Measurements from ENCODE around the gene C3orf62.
A peak's percentile ranks its signal among the peaks of the same experiment; 100 is the strongest.

The C3orf62 gene

GRCh38 chr3:49276475-49277382 is at the start of gene C3orf62:
C3orf62 (minus strand) TSS chr3:49277232; CDS start chr3:49276872, 360 bp downstream.
- Mint-ChIP-seq H3K9me3 (no peaks in the 10 kb centered on the region), H3K36me3 (ENCODE audit: low read depth) (peaks cover 75% of the 10 kb centered on the region), H3K27me3 (no peaks in the 10 kb centered on the region), H3K27ac (peak within 1 kb of the TSS; percentile 94), H3K4me1 (ENCODE audit: low read depth) (peaks cover 38% of the 10 kb centered on the region), H3K4me3 (peak within 1 kb of the TSS; percentile 79)
- peak; percentile 86 for DNase-seq

- peaks cover 94% of the 10 kb centered on the region for H3K36me3 Mint-ChIP-seq (ENCODE audit: low read depth)
- no peaks in the 10 kb centered on the region for H3K9me3 Mint-ChIP-seq
- no peak for DNase-seq
- no peaks in the 10 kb centered on the region for H3K27me3 Mint-ChIP-seq
- H3K27ac Mint-ChIP-seq = no peak overlapping the region
- H3K4me3 Mint-ChIP-seq = no peak overlapping the region
- H3K4me1 Mint-ChIP-seq (ENCODE audit: low read depth) = peaks cover 8% of the 10 kb centered on the region
Measured at GRCh38 chr3:49324768-49325167, 47.7 kb upstream of the C3orf62 start.

DNA sequence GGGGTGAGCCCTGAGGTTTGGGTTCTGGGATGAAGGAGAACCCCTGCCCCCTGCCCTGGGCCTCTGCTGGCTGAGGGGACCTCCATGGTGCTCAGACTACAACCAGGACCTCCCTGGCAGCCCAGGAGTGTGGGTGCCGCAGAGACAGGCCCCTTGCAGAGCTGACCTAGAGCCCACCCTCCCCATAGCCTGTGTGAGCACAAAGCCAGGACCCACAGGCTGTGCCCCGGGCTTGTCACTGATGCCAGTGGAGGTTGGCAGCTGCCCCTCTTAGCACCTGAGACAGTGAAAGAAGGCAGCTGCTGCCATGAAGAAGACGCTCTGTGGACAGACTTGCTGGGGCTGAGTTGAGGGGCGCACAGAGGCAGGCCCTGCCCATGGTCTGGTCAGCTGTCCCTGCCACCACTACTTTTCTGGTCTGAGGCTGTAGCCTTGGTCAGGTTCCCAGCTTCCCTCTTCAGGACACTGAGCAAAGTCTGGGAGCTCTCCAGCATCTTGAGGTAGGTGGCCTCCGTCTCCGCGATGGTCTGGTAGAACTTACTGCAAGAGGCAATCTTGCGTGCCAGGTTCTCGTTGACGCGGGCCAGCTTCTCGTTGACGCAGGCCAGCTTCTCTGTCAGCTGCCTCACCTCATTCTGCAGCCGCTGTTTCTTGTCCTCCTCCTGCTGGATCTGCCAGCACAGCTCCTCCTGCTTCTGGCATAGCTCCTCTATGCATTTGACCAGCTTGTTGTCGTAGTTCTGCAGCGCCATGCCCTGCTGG is 39.8 kb upstream of the C3orf62 start:
- Mint-ChIP-seq H3K27me3 (no peaks in the 10 kb centered on the region), H3K9me3 (no peaks in the 10 kb centered on the region), H3K36me3 (ENCODE audit: low read depth) (peaks cover 91% of the 10 kb centered on the region), H3K4me3 (no peak overlapping the region), H3K4me1 (ENCODE audit: low read depth) (peaks cover 9% of the 10 kb centered on the region), H3K27ac (no peak overlapping the region)
- no peak for DNase-seq

DNA sequence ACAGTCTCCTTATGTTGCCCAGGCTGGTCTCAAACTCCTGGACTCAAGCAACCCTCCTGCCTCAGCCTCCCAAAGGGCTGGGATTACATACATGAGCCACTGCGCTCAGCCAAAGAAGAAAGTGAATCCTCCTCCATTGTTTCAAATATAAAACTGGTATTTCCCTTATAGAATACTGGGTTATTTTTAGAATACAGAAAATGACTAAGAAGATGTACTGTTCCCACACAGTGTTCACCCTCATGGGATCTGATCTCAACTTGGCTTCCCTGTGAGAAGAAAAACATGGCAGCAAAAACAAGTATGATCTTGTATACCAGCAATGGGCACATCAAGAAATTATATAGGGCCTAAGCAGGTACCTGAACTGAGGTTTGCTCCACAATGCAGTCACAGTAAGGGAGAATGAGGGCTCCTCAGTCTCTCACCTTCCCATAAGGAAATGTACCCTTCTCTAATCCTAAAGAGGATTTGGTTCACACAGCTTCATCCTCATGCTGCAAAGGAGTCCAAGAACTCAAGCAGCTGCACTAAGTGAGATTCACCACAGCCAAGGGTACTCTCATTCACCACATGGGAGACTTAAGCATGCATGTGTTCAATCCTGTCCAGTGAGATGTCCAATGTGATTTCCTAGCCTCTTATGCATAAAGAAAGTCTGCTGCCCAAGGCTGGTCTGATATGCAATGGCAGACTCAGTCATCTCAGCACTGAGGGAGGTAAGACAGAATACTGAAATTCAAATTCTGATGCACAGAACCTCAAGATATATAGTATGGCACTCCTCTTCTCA is 37.1 kb upstream of the C3orf62 start:
- no peak for DNase-seq
- Mint-ChIP-seq H3K27ac (peak overlapping the region; percentile 28), H3K9me3 (no peaks in the 10 kb centered on the region), H3K4me3 (no peak overlapping the region), H3K36me3 (ENCODE audit: low read depth) (peaks cover 88% of the 10 kb centered on the region), H3K27me3 (no peaks in the 10 kb centered on the region), H3K4me1 (ENCODE audit: low read depth) (peaks cover 13% of the 10 kb centered on the region)

GRCh38 chr3:49311283-49311682 is 34.3 kb upstream of the C3orf62 start:
- Mint-ChIP-seq H3K9me3 (no peaks in the 10 kb centered on the region), H3K4me3 (no peak overlapping the region), H3K27ac (peak overlapping the region; percentile 68), H3K36me3 (ENCODE audit: low read depth) (peaks cover 84% of the 10 kb centered on the region), H3K4me1 (ENCODE audit: low read depth) (peaks cover 13% of the 10 kb centered on the region), H3K27me3 (no peaks in the 10 kb centered on the region)
- no peak for DNase-seq

DNA sequence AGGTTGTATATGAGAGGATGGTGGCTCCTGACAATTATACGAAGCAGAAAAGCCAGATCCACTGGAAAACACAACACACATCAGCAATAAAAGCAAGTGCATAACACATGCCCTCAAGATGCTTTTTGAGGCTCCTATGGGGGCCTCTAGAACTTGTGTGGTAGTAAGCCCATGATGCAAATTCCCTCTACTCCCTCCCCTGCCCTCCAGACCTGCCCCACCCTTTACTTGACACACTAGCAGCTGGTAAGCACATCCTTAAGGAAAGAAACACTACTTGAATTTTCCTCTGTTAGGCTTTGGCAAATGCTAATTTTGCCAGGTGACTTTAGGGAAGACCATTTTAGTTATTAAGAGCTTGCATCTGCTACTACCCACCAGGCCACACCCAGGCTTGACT is 33.6 kb upstream of the C3orf62 start:
- H3K27me3 Mint-ChIP-seq = no peaks in the 10 kb centered on the region
- DNase-seq = no peak
- no peaks in the 10 kb centered on the region for H3K9me3 Mint-ChIP-seq
- H3K4me1 Mint-ChIP-seq (ENCODE audit: low read depth) = peaks cover 13% of the 10 kb centered on the region
- H3K27ac Mint-ChIP-seq = peak overlapping the region; percentile 68
- H3K4me3 Mint-ChIP-seq = no peak overlapping the region
- peaks cover 85% of the 10 kb centered on the region for H3K36me3 Mint-ChIP-seq (ENCODE audit: low read depth)

DNA sequence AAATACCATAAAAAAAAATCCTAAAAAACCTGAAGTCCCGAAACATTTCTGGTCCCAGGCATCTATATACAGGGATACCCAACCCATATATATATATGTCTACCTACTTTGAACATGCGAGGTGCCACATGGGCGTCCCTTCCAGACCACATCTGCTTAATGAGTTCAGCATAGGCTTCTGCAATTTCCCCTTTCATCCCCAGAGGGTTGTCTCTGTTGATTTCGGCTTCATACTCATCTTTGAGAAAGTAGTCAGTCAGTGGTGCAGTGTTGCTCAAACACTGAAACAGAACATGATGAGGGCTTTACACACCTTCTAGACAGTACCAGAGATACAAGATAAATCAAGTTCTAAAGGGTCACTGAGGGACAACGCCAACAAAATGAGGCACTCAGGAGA is 28.6 kb upstream of the C3orf62 start:
- DNase-seq = no peak
- H3K27ac Mint-ChIP-seq = peak overlapping the region; percentile 60
- H3K9me3 Mint-ChIP-seq = no peaks in the 10 kb centered on the region
- H3K27me3 Mint-ChIP-seq = no peaks in the 10 kb centered on the region
- H3K4me1 Mint-ChIP-seq (ENCODE audit: low read depth) = peaks cover 6% of the 10 kb centered on the region
- no peak overlapping the region for H3K4me3 Mint-ChIP-seq
- H3K36me3 Mint-ChIP-seq (ENCODE audit: low read depth) = peaks cover 85% of the 10 kb centered on the region

- peaks cover 88% of the 10 kb centered on the region for H3K36me3 Mint-ChIP-seq (ENCODE audit: low read depth)
- H3K4me3 Mint-ChIP-seq = no peak overlapping the region
- peaks cover 6% of the 10 kb centered on the region for H3K4me1 Mint-ChIP-seq (ENCODE audit: low read depth)
- H3K9me3 Mint-ChIP-seq = no peaks in the 10 kb centered on the region
- no peak for DNase-seq
- H3K27ac Mint-ChIP-seq = peak overlapping the region; percentile 75
- no peaks in the 10 kb centered on the region for H3K27me3 Mint-ChIP-seq
Measured at GRCh38 chr3:49302613-49303012, 25.6 kb upstream of the C3orf62 start.

GRCh38 chr3:49300595-49300994 is 23.6 kb upstream of the C3orf62 start:
- no peak for DNase-seq
- peaks cover 7% of the 10 kb centered on the region for H3K4me1 Mint-ChIP-seq (ENCODE audit: low read depth)
- no peaks in the 10 kb centered on the region for H3K9me3 Mint-ChIP-seq
- H3K27me3 Mint-ChIP-seq = no peaks in the 10 kb centered on the region
- H3K4me3 Mint-ChIP-seq = no peak overlapping the region
- H3K36me3 Mint-ChIP-seq (ENCODE audit: low read depth) = peaks cover 86% of the 10 kb centered on the region
- H3K27ac Mint-ChIP-seq = peak overlapping the region; percentile 32

GRCh38 chr3:49298511-49298910 is 21.5 kb upstream of the C3orf62 start:
- peaks cover 5% of the 10 kb centered on the region for H3K4me1 Mint-ChIP-seq (ENCODE audit: low read depth)
- DNase-seq = no peak
- H3K27ac Mint-ChIP-seq = peak overlapping the region; percentile 59
- H3K27me3 Mint-ChIP-seq = no peaks in the 10 kb centered on the region
- H3K4me3 Mint-ChIP-seq = no peak overlapping the region
- H3K36me3 Mint-ChIP-seq (ENCODE audit: low read depth) = peaks cover 87% of the 10 kb centered on the region
- no peaks in the 10 kb centered on the region for H3K9me3 Mint-ChIP-seq

- Mint-ChIP-seq H3K36me3 (ENCODE audit: low read depth) (peaks cover 88% of the 10 kb centered on the region), H3K27me3 (no peaks in the 10 kb centered on the region), H3K9me3 (no peaks in the 10 kb centered on the region), H3K4me1 (ENCODE audit: low read depth) (peaks cover 5% of the 10 kb centered on the region), H3K27ac (peak overlapping the region; percentile 83), H3K4me3 (no peak overlapping the region)
- DNase-seq = no peak
Measured at GRCh38 chr3:49296781-49297411, 19.9 kb upstream of the C3orf62 start.

- no peak for DNase-seq
- Mint-ChIP-seq H3K9me3 (no peaks in the 10 kb centered on the region), H3K27ac (peak overlapping the region; percentile 47), H3K27me3 (no peaks in the 10 kb centered on the region), H3K36me3 (ENCODE audit: low read depth) (peaks cover 89% of the 10 kb centered on the region), H3K4me3 (no peak overlapping the region), H3K4me1 (ENCODE audit: low read depth) (peaks cover 5% of the 10 kb centered on the region)
Measured at GRCh38 chr3:49295489-49296058, 18.5 kb upstream of the C3orf62 start.

DNA sequence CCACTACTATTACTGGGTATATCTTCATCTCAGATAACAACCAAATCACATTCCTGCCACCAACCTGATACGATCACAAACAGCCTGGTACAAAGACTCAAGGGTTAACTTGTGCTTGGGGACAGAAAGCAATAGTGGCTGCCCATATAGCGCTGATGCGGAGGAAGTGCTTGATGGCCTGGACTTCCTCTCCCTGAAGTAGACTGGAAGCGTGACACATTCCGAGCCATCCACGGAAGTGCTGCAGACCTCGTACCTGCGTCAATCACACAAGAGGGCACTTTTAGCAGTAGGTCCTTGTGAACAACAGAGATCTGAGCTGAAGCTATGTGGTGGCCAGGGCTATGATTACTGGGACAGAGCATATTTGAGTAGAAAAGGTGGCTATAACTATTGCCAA is 17.3 kb upstream of the C3orf62 start:
- no peak overlapping the region for H3K4me3 Mint-ChIP-seq
- H3K4me1 Mint-ChIP-seq (ENCODE audit: low read depth) = peaks cover 5% of the 10 kb centered on the region
- no peaks in the 10 kb centered on the region for H3K9me3 Mint-ChIP-seq
- DNase-seq = no peak
- no peak overlapping the region for H3K27ac Mint-ChIP-seq
- no peaks in the 10 kb centered on the region for H3K27me3 Mint-ChIP-seq
- H3K36me3 Mint-ChIP-seq (ENCODE audit: low read depth) = peaks cover 89% of the 10 kb centered on the region

GRCh38 chr3:49283997-49284396 is 7.0 kb upstream of the C3orf62 start:
- Mint-ChIP-seq H3K27me3 (no peaks in the 10 kb centered on the region), H3K36me3 (ENCODE audit: low read depth) (peaks cover 86% of the 10 kb centered on the region), H3K4me3 (no peak overlapping the region), H3K4me1 (ENCODE audit: low read depth) (no peaks in the 10 kb centered on the region), H3K9me3 (no peaks in the 10 kb centered on the region), H3K27ac (no peak overlapping the region)
- no peak for DNase-seq

Data from activated T-cell treated with anti-CD3 and anti-CD28 coated beads, Interleukin-2, amount 50 U/mL, for 24 hours (primary cell).